Stimulated activated CD4-positive, alpha-beta T cell treated with anti-CD3 and anti-CD28 coated beads, Interleukin-12 subunit alpha, Interleukin-12 subunit beta, amount 100 ng/mL, for 24 hours (primary cell): ENCODE results near the gene LAMA3.
A peak's percentile ranks its signal among the peaks of the same experiment; 100 is the strongest.

Source experiments
- DNase-seq, 2 experiments: peaks; one replicate each; pipeline ENCODE4 v3.0.0-alpha.2; 2020; ENCODE audit warnings: low read depth in 2 of 2

Gene LAMA3

DNA sequence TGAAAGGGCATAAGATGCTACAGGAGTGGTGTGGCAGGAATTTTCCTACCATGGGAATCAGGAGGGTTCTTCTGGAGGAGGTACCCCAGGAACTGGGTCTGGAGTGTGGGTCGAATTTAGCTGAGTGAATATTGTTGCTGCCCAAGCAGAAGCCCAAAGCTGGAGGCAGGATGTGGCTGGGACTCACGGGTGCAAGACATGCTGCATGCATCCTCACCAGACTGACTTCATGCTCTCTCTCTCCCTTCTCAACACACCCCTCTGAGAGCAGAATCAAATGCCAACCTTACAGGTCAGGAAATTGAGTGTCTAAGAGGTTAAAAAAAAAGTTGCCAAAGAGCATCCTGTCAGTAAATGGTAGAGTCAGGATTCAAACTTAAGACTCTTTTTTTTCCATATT is 246.6 kb downstream of the LAMA3 start:
- no peak for DNase-seq

DNA sequence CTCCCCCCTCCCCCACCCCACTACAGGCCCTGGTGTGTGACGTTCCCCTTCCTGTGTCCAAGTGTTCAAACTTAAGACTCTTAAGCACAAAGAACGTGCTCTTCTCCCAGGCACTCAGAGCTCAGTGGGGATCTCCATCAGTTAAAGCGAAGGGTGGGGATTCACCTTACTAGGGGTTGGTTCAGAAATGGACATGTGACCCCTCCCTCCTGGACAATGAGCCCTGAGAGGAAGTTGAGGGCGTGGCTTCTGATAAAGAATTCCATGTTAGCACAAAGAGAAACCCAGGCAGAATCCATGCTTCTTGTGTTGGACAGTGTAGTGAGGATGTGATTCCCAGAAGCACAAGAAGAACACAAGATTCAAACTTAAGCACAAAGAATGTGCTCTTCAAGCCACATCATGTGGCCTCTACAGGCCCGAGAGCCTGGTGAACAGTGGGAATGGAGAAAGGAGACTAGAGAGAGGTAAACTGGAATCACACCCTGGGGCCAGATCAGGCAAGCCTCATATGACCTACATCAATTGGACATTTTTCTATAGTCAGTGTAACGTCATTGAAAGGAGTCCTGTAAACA is 247.2 kb downstream of the LAMA3 start:
- DNase-seq: no peak

DNA sequence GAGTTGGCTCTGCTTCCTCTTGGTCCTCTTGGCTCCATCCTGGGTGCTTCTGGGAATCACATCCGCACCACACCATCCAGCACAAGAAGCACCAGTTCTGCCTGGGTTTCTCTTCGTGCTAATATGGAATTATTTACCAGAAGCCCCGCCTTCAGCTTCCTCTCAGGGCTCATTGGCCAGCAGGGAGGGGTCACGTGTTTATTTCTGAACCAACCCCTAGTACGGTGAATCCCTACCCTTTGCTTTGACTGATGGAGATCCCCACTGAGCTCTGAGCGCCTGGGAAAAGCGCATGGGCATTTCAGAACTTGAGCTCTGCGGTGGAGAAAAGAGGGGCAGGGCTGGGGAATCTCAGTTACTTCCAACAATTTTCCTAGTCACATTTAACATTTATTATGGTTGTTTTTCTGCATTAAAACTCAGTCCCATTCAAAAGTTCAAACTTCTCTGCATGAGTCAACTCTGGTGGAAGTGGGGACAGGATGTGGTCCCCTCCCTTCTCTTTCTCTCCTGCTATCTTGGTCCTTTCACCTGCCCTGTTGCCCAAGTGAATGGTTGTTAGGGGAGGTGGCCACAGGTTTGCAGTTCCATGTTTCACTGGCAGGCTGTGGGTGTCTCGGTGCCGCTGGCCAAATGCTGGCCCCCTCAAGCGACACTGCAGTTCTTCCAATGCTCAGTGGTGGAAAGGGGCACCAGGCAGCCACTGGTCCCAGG is 248.9 kb downstream of the LAMA3 start:
- DNase-seq: no peak

DNA sequence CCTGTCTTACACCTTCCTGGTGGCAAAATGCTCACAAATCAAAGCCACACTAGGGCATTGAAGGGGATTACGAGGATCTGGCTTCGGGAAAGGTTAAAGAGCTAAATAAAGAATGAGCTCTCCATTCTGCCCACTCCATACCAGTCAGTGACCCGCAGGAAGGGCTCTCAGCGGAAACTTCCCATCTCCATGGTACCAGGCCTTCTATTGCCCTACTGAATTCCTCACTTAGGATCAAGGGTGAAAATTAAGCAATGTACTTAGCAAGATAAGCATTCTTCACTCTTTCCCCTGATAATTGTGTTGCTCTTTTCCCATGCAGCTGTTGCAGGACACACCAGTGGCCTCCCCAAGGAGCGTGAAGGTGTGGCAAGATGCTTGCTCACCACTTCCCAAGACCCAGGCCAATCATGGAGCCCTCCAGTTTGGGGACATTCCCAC is 249.7 kb downstream of the LAMA3 start:
- no peak for DNase-seq

DNA sequence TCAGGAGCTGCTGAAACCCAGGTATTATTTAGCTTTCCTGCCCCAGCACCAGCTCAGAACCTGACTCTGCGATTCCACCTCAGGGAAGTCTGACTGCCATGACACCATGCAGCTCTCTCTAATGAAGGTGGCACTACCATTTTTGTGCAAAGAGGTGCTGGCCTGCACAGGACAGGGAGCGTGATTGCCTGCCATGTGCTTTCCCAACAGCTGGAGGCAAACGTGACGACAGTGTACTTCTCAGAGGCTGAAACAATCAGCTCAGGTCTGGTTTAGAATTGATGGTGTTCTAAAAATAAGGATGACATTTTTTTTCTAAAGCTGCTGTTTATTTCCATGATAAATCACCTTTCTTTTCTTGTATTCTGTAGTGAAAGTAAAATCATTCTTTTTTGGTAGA is 250.1 kb downstream of the LAMA3 start:
- DNase-seq: no peak

DNA sequence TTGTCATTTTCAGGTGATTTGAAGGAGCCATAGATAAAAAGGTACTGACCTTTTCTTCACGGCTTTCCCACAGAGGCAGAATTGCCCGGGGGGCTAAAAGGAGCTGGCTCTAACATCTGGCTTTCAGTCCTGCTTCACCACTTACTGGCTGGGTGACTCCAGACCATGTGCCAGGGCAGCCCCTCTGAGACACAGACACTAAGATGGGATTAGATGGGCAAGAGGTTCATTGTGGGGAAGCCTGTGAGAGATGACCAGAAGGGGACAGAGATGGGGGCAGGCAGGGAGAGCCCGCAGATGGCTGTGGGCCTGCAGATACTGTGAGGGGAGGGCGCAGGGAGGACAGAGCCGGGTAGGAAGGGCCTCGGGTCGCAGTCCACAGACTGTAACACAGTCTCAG is 250.6 kb downstream of the LAMA3 start:
- no peak for DNase-seq

DNA sequence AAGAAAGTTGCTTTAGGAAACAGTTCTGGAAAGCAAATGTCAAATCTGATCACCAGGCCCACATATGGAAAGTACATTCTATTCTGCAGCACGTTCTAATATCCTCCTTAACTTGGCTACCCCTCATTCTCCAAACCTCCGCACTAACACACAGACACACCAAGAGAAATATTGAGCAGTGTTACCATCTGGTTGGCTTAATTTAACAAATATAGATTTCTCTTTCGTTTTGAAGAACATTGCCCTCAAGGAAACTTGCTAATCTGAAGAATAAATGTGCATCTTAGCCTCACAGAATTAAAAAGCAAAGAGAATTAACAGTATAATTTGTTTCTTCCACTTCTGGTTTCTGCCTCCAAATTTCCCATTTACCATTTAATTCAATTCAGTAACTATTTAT is 252.5 kb downstream of the LAMA3 start:
- no peak for DNase-seq

DNA sequence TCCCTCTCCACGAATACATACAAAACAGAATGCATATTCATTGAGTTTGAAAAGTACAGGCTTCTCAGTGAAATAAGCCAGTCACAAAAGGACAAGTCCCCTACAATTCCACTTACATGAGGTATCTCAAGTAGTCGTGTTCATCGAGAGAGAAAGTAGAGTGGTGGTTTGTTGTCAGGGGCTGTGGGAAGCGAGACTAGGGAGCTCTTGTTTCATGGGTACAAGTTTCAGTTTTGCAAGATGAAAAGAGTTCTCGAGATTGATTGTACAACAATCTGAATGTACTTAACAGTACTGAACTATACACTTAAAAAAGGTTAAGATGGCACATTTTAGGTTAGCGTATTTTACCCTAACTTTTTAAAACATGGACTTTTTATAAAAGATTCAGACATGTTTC is 253.9 kb downstream of the LAMA3 start:
- peak in 1 of 2 experiments; percentile 28 for DNase-seq

DNA sequence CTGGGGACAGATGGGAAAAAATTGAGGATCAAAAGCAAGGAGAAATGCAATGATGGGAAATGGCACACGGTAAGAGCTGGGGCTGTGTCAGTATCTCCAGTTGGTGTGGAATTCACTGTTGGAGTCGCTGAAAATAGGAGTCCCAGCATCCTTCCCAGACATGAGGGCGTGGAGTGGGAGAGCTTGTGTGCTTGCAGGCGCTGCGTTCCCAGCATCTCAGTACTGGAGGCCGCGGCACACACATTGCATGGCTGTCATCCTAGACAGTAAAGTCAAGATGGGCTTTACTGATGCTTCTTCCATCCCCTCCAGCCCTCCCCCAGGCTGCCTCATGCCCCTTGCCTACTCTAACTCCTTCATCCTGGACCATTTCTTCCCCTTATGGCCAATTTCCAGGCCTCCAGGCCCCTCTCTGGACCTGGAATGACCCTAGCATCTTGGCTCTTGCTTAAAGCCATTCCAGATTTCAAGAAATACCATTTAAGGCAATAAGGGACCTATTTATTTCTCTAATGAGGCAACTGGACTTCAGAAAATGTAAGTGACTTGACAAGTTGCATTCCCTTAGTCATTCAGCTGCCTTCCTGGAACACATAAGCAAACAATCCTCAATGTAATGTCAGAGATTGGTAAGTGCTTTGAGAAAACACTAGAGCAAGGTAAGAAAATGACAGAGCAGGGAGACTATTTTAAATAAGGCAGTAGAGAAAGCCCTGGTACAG is 254.8 kb downstream of the LAMA3 start:
- DNase-seq: no peak

DNA sequence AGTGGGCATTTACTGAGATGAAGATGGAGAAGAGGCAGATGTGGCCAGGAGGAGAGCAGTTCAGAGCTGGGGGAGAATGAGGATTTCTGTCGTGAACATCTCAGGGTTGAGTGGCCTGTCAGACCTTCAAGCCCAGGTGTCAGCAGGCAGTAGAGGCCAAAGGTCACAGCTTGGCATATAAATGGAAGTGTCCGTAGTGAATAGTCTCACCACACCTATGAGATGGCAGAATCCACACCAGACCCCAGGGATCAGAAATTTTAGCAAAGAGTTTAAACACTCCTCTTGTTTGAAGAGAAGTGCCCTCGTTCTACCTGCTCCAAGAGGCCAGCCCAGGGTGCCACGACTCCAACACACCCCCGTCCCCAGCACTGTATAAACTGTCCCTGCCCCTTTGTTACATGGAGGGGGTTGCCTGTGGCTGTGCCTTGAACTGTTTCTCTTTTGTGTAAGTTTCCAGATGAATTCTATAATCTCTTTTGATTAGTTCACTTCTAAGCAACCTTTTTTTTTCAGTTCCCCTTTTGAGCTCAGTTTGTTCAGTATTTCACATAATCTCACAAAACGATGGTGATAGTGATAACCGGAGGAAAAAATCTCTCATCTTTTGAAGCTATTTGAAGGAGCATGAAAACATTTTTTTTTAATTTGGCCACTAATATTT is 256.3 kb downstream of the LAMA3 start:
- DNase-seq: no peak

DNA sequence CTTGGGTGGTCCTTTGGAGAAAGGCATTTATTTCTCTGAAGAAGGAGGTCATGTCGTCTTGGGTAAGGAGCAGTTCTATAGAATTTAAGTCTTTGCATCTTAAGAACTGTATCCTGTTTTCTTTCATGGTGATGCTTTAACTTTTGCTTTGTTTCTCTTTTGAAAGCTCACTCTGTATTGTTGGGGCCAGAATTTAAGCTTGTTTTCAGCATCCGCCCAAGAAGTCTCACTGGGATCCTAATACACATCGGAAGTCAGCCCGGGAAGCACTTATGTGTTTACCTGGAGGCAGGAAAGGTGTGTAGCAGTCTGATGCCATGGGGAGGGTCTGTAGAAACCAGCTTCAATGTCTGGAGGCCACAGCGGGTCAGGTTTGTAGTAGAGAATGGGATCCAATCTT is 260.6 kb downstream of the LAMA3 start:
- no peak for DNase-seq

DNA sequence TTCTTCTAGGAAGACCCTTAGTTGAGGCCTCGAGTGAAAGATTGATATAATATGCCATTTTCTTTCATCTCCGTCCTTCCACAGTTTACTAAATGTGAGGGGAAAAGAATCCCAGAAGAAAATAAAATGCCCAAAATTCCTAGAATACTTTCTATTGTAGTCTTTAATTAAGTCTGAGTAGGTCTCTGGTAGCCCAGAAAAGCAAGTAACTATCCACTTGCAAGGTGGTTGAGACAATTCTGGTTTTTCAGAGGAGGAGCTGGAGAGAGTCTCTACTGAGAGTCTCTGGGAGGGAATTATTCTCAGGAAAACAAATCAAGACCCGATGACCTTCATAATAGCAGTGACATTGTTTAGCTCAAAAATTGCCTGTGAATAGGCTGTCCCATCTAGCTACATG is 261.4 kb downstream of the LAMA3 start:
- no peak for DNase-seq

DNA sequence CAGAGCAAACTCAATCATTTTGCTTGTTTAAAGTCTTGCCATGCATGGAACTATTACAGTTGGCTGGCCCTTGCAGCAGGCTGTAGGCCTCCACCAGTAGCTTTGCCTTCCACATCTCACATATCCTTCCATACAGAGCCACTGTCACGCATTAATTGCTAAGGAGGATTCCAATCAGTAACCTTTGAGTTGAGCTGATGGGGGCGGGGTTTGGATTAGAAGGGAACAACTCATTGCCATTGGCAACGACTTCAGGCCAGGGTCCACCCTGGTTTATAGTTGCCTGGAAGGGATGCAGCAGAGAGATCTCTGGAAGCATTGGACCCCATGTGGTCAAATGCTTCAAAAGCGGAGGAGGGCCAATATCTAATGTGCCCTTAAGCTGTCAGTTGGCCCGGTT is 262.0 kb downstream of the LAMA3 start:
- no peak for DNase-seq

DNA sequence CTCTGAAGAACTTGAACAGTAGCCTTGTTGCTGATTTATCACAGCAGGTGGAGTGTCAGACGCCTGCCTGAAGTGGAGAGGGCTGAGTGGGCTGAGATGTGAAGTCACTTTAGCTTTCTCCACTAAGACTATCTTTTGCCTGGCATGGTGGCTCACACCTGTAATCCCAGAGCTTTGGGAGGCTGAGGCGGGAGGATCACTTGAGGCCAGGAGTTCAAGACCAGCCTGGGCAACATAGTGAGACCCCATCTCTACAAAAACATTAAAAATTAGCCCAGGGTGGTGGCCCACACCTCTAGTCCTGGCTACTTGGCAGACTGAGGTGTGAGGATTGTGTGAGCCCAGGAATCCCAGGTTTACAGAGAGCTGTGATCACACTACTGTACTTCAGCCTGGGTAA is 264.7 kb downstream of the LAMA3 start:
- DNase-seq: no peak

DNA sequence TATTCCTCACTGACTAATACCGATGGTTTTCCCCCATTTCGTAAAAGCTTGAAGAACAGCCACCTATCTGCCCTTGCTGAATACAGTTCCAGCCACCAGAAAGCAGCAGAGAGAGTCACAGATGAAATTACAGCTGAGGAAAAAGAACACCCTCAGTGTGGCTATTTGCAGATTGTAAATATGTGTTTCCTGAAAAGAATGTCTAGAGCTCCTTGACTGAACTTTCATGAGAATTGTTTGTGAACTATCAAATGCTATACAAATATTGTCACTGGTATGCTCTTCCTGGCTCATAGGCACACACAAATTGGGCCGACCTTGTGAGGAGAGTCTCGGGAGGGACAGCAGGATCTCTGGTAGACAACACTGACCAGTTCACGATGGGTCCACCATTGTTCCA is 267.2 kb downstream of the LAMA3 start:
- DNase-seq: no peak

DNA sequence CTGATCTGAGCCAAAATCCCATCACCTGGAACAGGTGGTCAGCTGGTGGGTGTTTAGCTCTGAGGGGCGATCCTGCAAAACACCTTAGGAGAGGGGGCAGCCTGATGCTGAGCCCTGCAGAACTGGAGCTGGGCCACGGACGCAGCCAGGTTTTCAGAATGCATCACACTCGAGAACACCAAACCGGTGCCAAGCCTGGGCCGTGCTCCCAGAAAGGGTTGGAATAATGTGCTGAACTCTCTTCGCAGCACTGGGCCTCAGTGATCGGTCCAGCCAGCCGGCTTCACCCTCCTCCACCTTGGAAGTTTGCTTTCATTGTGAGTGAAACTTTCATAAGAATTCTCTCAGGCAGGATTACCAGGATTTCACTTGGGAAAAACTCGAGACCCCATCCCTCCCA is 268.8 kb downstream of the LAMA3 start:
- DNase-seq: no peak

DNA sequence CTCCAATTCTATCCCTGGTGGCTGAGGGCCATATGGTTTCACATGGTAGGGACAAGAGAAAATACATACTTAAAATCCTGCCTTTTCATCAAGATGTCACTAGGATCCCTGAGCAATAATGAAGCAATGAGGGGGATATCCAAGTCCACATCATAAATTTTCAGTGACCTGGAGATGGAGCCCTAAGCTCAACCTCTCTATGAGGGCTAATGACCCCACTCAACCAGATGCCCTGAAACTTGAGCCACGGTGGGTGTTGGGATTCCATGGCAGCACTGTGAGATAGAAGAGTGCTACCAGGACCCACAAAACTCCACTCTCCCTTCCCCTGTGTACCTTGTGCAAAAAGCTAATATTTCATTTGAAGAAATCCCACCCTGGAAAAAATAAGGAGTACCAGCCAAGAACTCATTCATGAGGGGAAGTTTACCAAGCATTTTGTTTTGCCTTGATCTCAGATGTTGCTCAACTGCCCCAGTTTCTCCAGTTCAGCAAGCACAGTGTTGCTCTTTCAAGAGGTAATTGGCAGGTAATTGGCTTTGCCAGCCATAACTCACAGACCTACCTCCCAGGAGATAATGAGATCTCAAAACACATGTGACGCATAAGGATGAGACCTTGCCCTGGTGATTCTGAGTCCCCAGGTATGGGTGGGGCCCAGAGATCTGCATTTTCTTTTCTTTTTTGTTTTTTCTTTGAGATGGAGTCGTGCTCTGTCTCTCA is 274.4 kb downstream of the LAMA3 start:
- no peak for DNase-seq

DNA sequence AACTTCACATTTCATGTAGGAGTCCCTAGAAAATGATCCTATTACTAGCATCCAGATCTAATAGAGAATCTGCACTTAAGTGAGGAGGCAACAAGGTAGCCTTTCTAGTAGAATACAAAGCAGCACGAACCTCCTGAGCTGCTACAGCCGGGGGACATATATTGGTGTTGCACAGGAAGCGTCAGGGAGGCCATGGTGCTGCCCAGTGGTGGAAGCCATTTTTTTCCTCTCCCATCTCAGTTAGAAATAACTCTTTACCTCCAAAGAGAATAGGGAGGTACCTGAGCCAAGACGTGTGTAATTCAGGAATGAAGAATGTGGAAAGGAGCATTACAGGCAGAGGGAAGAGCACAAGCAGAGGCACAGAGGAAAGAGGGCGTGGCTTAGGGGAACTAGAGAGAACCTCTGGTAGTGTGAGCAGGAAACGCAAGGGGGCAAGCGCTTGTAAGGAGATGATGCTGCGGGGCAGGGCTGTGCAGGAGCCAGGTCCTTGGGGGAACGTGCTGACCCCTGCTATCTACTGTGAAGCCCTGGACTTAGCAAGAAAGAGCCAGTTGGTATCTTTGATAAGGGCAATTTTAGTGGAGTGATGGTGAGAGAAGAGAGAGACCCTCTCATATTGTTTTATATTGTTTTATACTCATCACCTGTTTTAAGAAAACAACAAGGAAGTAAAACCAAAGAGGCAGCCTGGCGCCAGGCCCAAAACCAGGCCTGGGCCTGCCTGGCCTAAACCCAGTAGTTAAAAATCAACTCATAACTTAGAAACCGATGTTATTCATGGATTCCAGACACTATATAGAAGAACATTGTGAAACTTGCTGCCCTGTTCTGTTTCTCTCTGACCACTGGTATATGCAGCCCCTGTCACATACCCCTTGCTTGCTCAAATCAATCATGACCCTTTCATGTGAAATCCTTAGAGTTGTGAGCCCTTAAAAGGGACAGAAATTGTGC is 275.3 kb downstream of the LAMA3 start:
- no peak for DNase-seq

DNA sequence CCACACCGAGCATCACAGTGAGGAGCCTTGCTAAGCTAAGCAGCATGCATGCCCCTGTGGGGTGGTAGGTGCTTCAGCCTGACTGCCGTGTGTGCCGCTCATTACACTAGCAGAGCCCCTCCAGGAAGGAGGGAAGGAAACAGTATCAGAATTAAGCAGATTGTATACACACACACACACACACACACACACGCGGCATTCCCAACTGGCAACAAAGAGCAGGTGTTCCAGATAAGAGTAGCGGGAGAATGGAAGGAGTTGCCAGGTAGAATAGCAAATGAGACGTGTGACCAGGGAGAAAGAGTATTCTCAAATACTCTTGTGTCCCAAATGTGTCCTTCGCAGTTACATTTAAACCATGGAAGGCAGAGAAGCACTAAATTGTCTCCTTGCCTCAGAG is 277.7 kb downstream of the LAMA3 start:
- no peak for DNase-seq

DNA sequence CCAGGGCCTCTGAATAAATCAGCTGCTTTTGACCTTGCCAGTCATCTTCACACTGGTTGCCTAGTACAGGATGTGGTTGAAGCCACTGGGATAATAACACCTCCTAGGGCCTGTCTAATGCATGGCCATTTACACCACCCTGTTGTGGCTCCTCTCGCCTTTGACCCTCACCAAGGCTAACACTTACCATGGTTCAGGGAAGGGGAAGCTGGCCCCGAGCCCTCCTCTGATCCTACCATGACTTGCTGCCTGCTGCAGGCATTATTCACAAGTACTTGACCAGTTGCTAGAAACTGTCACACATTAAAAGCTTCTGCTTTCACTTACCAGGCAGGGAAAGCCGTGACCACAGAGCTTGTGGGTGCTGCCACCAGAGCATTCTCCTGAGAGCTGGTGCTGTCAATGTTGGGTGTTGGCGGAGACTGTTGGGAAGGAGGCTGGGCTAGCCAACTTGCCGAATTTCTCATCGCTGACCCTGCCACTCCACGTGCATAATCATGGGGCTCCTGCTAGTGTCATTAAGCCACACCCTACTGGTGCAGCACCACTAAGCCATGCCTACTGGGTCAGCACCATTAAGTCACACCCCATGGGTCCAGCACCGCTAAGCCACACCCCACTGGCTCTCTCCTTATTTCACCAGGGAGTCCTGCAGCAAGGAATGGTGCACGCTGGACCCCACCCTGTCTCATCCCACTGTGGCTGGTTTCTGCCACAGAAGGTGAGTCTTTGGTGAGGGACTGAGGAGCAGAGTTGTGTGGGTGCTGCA is 278.3 kb downstream of the LAMA3 start:
- no peak for DNase-seq
